HK-2 (cell line): ENCODE results near the gene XG.
"Not testable (repeated sequence)": the region's sequence is repeated elsewhere in the genome, so short reads cannot be mapped to it uniquely, and the experiment has no call there.

Experiments used
- DNase-seq: peaks from one replicate; pipeline ENCODE4 v3.0.0-alpha.2; 2018; ENCODE audit not compliant: unreplicated experiment

Gene XG, protein sequence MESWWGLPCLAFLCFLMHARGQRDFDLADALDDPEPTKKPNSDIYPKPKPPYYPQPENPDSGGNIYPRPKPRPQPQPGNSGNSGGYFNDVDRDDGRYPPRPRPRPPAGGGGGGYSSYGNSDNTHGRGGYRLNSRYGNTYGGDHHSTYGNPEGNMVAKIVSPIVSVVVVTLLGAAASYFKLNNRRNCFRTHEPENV

DNA sequence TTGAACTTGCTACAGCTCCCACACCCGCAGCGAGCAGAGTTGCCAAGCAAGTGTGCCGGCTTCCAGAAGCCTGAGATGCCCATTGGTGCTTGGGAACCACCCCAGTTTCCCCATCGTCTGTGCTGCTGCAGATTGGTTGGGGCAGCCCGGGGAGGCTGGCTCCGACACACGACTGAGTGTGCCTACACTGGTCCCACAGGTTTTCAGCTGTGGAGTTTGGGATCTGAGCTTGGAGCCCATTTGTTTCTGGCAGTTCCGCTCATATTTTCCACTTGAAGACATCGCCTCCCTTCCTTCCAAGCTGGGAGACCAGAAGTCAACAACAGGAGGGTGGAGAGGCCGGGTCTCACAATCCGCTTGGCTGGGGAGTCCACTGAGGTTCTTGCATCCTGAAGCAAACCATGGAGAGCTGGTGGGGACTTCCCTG, at the start of gene XG:
Gene XG (plus strand): TSS at position 167 of the 427 bp plus-strand sequence. CDS start 235 bp downstream, at position 402.
- not testable (repeated sequence) for DNase-seq

DNA sequence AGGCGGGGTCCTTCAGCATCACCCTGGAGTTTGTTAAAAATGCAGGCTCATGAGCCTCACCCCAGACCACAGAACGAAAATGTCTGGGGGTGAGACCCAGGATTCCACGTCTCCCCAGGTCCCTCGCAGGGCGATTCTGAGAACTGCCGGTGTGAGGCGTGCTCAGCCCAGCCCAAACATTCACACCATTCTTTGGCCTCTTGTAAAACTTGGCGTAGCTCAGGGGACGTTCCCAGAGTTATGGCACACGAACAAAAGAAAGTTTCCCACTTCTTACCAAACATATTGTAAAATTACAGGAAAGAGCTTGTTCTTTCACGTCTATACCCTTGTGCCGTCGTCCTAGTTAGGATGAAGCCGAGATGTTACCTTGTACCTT, 47.9 kb upstream of the XG start:
- no peak for DNase-seq

DNA sequence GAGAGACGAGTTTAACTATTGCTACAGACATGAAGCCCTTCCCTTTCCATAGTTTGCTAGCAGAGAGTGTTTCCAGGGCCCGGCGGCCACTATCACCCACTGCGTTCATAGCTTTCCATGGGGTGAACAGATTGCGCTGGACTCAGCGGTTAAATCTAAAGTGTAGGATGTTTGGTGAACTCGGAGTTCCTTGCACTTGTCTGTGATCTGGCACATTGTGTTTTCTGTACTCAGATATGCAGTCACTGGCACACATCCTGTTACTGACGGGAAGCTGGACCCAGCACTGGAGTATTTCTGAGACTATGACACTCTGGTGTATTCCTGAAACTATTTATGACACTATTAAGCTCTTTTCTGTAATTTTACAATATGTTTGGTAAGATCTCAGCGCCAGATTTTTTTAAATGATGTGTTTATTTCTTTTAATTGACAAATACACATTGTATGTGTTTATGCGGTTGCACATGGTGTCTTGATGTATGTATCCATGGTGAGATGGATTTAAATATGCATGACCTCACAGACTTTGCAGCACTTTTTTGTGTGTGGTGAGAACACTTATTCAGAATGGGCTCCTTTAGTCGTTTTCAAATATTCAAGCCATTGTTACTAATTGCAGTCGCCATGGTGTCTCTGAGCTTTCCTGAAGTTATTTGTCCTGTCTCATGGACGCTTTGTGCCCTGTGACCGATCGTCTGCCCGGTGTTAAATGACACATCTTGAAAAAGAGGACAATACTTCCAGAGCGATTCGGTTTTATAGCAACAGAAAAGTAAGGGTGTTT, 46.6 kb upstream of the XG start:
- DNase-seq = no peak

DNA sequence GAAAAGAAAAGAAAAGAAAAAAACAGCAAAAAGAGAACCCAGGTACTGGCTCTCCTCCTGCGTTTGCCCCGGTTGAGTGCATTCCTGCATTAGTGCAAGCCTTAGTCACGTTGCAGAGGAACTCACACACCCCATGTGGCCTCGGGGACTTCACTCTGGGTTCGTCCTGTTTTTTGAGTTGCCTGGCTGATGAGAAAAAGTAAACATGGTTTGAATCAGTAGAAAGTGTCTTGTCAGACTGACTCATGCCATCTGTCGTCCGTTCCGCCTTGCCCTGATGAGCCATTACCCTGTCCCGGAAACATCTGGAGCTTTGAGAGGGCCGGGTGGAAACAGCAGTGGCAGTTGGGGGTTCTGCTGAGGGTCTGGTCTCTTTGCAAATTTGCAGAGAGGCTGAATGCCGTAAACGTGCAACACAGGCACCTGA, 44.5 kb upstream of the XG start:
- DNase-seq = peak; percentile 71

DNA sequence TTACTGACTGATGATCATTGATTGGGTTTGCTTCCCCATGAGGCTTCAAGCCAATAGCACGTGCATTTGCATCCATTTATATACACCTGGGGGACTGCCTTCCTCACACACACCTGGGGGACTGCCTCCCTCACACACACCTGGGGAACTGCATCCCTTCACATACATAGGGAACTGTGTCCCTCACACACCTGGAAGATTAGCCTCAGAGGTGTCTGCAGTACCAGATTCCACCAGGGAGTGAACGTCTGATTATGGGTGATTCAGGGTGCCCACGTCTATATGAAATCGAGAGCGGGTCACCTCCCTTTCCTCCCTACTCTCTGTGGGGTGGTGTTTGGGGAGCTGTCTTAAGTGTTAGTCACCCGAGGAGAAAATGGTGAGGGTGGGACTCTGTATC, 43.8 kb upstream of the XG start:
- no peak for DNase-seq

DNA sequence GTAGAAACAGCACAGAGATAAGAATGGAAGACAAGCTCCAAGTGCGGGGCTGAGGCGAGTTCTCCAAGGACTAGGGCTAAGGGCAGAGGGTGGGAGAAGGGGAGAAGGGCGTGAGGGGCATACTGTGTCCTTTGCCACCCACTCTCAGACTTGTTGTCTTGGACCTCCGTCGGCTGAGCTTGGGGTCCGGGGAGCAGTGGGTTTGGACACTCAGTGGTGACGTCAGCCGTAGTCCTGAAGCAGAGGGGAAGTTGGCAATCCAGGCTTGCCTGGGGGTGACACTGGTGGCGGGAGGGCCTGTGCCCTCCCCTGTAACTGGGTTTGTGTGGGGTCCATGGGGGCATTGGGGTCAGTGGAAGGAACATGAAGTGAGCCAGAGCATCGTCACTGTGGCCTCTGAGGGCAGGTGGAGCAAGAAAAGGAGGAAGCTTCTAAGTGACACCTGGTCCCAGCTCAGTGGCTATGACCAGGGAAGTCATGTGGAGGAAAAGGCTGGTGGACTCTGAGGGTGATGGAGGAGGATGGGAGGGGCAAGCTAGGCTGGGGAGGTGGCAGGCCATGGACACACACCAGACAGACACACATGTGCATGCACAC, 43.1 kb upstream of the XG start:
- no peak for DNase-seq

DNA sequence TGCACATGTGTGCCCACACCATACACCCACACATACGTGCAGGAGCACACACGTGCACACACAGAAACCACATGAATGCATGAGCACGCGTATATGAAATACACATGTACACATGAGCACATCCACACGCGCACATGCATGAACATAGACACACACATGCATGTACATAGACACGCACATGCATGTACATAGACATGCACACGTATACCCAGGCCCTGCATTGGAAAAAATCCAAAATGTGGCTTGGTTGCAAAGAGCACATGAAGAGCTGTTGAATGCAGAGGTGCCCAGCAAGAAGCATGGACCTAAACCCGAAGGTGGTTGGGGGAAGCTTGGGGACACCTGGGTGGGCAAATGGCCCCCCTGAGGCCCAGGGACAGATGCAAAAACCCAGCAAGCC, 42.3 kb upstream of the XG start:
- DNase-seq = no peak

DNA sequence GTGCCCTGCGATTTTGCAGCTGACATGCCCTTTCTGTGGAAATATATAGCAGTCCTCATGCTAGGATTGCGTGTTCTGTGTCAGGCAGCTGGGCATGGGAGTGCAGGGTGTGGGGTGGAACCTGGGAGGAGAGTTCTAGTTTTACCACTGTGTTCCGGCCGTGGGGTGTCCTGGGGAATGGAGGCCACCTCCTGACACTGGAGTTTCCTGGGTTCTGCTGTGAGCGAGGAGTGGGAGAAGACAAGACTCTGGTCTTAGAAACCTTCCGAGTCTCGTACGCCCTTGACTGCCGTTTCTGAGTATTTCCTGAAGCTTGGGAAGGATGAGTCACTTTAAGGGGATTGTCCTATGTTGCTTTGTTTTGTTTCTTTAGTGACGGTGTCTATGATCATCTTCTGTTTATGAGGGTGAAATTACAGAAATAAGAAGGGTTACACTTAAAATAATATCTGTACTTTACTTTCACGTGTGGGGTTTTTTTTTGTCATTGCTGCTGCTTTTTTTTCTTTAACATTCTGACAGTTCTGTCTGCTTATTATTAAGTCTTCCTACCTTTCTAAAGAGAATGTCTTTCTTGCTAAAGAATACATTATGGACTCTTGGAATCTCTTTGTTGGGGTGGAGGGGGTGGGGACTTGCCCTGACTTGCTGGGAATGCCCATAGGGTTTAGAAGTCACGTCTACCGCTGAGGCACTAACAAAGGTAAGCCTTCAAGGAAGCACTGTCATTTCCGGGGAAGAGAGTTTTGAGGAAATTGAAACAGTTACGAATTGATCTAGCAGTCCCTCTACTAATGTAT, 41.6 kb upstream of the XG start:
- peak; percentile 17 for DNase-seq

DNA sequence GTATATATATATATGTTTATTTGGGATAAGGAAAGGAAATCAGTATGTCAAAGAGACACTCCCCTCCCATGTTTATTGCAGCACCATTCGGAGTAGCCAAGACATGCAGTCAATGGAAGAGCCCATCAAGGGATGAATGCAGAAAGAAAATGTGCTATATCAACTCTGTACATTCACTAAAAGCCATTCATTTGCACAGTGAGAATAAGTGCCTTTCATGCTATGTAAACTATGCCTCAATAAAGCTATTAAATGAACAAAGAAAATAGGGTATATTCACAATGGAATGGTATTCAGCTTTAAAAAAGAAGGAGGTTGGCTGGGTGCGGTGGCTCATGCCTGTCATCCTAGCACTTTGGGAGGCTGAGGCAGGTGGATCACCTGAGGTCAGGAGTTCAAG, 40.4 kb upstream of the XG start:
- DNase-seq = no peak

DNA sequence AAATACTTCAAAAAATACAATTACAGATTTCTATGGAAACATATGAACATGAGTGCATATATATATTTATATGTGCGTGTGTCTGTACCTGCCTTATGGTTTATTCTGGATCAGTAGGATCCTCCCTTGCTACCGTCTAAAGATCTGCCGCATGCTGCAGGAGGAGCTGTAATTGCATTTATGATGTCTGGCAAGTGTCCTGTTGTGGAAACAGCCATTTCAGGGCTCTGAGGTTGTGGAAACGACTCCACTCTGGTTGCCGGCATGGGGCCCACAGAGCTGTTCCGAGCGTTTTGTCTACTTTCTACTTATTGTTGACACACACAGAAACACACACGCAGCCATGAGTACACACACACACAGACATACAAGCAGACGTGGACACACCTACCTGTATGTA, 39.4 kb upstream of the XG start:
- DNase-seq = no peak

DNA sequence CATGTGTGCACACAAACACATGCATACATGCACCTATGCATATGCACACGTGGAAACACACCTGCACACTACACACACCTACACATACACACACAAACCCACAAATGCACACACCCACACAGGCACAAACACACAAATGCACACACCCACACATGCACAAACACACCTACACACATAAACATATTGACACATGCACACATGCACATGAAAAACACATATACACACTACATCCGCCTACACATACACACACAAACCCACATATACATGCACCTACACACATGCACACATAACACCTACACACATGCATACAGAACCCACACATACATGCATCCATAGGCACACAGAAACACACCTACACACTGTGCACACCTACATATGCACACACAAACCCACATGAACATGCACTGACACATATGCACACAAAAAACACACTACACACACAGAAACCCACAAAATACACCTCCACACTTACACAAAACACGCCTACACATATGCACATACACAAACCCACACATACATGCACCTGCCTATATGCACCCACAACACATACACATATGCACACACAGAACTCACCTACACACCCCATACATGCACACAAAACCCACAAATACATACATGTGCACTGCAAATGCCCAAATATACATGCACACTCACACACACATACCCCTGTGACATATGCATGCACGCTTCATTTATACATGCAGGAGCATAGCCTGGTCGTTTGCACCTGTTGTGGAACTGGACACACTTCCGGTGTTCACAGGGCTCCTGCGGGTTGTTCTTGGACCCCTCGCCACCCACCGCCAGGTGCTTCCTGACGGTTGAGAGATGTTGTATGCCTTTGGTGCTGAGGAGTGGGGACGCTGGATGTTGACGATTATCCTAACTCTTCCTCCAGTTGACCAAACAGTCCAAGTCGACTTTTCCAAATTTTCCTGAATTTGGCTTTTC, 38.7 kb upstream of the XG start:
- no peak for DNase-seq

DNA sequence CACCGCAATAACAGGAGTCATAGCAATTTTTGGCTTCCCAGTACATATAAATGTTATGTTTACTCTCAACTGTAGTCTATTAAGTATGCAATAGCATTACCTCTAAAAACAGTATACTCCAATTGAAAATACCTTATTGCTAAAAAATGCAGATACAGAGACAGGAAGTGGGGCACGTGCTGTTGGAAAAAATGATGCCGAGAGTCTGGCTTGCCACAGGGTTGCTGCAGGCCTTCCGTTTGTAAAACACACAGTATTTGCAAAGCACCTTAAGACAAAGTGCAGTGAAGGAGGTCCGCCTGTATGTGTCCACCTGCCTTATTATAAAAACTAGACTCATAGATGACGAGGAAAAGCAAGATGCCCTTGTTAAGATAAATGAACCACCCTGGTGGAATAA, 37.3 kb upstream of the XG start:
- no peak for DNase-seq

DNA sequence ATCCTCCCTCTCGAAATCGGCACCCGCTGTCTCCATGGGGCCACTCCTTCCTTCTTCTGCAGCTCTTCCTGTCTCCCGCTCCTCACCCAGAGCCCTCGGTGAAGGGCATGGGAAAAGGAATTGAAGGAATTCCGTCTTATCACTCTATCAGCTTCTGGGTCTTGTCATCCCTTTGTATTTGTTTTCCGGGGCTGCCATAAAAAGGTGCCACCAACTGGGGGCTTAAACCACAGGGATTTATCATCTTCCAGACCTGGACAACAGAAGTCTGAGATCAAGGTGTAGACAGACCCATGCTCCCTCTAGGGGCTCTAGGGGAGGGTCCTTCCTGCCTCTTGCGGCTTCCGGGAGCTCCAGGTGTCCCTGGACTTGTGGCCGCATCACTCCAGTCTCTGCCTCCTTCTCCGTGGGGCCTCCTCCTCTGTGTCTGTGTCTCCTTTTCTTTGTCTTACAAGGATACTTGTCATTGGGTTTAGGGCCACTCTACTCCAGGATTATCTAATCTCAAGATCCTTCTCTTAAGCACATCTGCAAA, 36.7 kb upstream of the XG start:
- DNase-seq = no peak

DNA sequence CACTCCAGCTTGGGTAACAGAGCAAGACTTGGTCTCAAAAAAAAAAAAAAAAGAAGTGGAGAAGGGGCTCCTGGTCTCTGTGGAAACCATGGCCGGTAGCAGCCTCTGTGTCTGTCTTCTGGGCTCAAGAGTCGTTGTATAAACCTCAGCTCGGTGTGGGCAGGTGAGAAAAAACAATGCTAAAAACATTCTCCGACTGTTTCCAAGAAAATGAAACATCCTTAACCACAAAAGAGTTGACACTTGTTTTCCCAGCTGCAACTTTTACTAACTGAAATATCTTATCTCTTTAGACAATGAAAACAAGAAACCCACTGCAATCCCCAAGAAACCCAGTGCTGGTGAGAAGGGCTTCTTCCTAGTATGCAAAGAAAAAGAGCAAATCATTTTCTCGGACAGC, 34.5 kb upstream of the XG start:
- no peak for DNase-seq

DNA sequence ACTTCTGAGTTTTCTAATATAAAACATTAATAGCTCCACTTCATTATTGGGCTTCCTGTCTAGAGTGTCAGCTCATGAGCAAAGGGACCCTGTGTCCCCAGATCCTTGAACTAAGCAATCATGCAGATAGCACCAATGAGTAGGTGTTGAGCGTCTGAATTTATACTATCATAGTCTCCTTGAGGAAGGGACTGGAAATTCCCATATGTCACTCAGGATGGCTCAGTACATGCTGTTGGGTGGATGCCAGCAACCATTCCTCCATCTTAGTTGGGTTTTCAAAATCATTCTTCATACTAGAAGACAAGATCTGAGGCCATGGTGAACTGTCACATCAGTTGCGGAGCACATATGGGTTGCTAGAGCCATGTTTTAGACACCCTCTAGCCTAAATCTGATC, 33.0 kb upstream of the XG start:
- DNase-seq = no peak

DNA sequence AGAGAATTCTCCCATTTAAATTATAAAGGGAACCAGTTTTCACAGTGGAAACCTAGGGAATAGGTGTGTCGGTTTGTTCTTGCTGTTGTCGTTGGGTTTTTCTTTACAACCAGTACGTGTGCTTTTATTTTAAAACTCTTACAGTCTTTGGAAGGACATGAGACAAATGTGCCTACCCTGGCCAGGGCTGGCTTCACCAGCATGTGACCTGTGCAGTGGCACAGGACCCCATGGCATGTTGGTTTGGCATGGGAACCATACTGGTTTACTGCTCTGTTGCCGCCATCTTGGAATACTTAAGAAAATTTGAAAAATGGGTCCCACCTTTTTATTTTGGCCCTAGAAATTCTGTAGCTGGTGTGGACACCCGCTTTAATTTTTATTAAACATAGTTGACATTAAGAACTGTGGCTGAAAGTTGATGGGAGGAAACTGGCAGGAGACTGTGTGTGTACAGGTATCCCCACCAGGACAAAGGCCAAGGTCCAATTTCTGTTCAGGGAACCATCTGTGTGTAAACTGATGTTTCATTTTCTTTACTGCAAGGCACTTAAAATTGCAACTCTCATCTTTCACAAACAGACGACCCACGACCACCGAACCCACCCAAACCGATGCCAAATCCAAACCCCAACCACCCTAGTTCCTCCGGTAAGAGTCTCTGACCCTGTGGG, 31.9 kb upstream of the XG start:
- DNase-seq = no peak

DNA sequence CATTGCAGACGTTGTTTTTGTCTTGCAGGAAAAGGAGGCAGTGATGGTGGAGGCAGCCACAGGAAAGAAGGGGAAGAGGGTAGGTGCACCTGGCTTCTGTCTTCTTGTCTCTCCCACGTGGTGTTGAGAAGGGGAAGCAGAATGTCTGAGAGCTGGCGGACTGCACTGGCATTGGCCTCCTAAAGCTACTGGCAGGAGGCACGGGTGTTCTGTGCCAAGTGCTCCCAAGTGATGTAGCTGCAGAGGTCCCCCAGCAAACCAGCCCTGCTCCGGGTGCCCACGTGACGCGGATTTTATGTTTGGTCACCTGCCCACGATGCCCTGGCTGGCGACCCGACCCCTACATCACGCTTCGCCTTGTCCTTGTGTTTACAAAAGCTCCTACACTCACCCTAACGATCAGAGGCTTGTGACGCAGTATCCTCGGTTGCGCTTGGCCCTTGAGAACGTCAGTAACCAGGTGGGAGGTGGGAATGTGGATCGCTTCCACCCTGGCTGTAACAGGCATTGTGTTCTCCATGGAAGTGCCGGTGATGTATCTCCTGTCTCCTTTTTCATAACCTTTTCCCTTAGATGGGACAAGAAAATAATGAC, 28.5 kb upstream of the XG start:
- no peak for DNase-seq

DNA sequence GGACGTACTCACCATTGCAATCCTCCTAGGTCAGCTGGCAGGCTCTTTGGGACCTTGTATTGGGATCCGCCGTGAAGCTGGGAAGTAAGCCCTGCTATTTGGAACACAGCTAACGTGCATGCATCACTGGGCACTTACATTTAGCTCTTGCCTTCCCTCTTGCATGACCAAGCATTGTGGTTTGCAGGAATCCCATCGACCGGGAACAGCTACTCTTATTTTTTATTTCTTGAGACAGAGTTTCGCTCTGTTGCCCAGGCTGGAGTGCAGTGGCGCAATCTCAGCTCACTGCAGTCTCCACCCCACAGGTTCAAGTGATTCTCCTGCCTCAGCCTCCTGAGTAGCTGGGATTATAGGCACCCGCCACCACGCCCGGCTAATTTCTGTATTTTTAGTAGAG, 24.6 kb upstream of the XG start:
- peak; percentile 62 for DNase-seq

DNA sequence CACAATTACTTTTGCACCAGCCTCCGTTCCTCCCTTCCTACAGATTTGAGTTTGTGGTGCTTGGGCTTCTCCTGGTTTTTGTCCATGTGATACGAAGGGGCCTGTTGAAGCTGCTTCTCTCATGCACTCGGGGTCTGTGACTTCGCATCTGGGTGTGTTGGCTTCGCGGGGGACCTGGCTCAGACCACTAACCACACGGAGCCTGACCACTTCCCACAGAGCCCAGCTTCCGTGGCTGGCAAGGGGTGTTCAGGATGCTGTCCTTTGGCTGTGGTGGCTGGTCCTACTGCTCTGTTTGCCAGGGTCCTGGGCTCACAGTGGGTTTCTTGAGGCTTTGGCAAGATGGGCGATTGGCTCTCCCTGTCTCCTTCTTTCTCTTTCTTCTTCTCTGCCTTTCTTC, 19.8 kb upstream of the XG start:
- DNase-seq = no peak

DNA sequence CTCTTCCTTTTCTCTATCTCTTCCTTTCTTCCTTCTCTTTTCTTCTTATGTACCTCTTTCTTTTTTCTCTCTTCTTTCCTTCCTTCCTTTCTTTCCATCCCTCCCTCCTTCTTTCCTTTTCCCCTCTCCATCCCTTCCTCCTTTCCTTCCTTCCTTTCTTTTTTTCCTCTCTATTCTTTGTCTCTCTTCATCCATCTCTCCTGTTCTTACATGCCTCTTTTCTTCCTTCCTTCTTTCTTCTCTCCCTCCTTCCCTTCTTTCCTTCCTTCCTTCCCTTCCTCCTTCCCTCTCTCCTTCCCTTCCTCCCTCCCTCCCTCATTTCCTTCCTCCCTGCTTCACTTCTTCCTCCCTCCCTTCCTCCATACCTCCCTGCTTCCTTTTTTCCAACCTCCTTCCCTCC, 19.2 kb upstream of the XG start:
- DNase-seq = no peak
